HG03066 (cell line): ENCODE results near the gene CHRNB4.
"Not testable (repeated sequence)": the region's sequence is repeated elsewhere in the genome, so short reads cannot be mapped to it uniquely, and the experiment has no call there.

Source experiments
- ATAC-seq: cut with Tn5 transposase; IDR thresholded peaks from one replicate; pipeline ENCODE4 v1.9.1; 2021; ENCODE audit warnings: low read depth; ENCODE audit not compliant: unreplicated experiment

The CHRNB4 gene

DNA sequence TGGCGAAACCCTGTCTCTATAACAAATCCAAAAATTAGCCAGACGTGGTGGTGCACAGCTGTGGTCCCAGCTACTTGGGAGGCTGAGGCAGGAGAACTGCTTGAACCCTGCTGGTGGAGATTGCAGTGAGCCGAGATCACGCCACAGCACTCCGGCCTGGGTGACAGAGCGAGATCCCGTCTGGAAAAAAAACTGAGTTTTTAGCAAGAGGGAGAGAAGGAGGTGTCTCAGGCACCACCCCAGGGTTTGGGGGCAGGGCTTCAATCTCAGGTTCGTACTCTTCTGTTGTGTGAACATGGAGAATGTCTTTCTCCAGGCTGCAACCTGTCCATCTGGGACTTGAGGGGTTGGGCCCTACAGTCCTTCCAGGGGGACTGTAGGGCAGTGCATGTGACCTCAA is 22.9 kb downstream of the CHRNB4 start:
- no peak for ATAC-seq

DNA sequence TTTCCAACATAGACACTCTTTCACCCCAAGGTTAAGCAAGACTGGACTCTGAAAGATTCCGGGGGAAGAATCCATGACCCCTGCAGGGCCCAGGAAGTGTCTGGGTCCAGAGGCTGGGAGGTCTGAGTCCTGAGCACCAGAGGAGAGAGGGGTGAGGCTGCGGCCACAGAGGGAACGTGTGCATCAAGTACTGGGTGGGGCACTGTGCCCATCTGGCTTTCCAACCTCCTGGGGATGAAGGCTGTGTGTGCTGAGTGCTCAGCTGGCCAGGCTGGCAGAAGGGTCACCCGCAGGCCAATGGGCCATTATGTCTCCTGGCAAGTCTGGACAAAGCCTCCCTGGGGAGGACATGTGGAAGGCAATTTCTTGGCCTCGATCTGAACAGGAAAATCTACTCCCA is 23.5 kb downstream of the CHRNB4 start:
- ATAC-seq, result no peak

DNA sequence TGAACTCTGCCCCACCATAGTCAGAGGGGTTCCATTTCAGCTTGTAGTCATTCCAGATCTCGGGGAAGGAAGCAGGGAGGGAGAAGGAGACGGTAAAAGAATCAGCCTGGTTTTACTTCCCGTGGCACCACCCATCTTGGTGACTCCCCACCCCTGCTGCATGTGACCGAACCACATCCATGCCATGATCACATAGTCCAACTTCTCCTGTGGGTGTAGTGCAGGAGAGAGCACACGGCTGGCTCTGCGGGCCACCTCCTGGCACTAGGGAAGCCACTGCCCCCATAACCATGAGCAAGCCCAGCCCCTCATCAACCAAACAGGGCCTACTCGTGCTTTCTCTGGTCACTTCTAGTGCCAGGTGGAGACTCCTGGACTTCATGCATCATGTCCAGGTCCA is 23.9 kb downstream of the CHRNB4 start:
- no peak for ATAC-seq

DNA sequence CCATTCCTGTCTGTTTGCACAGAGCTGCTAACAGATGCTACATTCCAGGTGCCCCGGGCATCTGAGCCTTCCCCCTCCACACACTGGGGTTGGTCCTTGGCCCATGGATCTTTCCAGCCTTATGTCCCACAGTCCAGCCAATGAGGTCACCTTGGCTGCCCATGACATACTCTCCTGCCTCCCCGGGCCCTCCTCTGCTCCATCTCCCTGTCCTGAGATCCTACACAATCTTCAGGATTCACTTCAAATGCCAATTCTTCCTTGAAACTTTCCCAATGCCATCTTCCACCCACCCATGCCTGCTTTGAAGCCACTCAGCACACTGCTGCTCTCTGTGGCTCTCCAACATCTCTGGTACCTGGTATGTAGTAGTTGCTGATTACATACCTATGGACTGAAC is 24.5 kb downstream of the CHRNB4 start:
- no peak for ATAC-seq

DNA sequence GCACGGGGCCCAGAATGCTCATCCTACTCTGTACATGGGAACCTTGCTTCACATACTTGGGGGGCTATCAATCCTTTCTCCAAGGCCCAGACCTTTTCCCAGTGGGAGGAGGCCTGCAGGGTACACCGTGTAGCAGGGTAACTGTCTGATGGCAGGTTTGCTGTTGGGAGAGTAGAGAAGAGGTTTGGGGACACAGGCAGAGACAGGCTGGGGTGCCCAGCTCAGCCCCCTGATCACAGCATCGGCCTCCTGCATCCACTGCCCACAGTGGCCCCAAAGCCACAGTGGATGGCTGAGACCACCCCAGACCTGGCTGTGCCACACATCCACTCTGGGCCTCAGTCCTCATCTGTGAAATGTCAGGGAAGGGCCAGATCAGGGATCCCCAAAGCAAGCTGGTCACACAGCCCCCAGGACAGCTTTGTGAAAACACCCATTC is 25.8 kb downstream of the CHRNB4 start:
- no peak for ATAC-seq

DNA sequence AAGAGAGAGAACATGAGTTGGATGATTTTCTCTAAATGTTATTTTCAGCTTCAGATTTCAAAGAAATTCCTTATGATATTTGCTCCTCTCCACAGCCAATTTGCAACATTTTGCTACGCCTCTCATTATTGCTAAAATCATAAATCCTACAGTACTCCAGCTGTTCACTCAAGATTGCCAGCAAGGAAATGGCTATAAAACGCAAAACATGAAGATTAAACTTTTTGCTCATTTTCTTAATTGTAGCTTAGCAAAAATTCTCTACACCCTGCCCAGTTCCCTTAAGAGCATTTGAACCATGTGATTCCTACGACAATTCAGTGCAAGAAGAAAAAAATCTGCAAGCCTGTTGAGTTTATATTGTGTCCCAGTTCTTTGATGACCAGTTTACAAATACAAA is 27.0 kb downstream of the CHRNB4 start:
- ATAC-seq, result no peak

DNA sequence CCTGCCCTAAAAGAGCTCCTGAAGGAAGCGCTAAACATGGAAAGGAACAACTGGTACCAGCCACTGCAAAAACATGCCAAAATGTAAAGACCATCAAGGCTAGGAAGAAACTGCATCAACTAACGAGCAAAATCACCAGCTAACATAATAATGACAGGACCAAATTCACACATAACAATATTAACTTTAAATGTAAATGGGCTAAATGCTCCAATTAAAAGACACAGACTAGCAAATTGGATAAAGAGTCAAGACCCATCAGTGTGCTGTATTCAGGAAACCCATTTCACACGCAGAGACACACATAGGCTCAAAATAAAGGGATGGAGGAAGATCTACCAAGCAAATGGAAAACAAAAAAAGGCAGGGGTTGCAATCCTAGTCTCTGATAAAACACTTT is 31.5 kb downstream of the CHRNB4 start:
- ATAC-seq, result not testable (repeated sequence)

DNA sequence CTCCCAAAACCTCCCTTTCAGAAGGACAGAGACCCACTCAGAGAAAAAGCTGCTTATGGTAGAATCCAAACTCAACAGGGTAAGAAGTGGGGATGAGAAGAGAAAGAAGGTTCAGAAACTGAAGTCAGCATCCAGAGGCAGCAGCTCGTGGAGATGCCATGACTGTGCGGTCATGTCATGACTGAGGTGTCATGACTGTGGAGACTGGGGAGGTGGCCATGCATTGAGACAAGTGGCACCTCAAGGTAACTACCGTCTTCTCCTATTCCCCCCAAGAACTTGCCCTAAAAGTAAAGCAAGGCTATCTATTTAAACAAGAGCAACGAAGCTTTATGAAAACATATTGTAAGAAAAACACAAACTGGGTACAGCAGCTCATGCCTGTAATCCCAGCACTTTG is 35.3 kb downstream of the CHRNB4 start:
- ATAC-seq, result no peak

DNA sequence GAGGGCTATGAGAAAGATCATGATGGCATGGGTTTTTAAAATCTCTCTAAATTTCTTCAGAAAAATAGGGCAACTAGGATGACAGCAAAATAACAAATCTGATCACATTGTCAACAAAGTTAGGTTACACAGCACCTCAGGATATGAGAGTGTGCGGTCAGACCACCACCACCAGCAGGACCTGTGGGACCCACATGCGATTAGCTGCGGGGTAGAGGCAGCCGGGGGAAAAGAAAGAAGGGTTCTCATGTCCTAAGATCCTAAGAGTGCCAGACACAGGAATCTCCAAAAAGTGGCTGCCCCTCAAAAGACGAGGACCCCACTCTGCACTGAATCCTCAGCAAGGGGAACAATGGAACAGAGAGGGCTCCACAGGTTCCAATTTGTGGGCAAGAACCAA is 35.8 kb downstream of the CHRNB4 start:
- ATAC-seq, result no peak

DNA sequence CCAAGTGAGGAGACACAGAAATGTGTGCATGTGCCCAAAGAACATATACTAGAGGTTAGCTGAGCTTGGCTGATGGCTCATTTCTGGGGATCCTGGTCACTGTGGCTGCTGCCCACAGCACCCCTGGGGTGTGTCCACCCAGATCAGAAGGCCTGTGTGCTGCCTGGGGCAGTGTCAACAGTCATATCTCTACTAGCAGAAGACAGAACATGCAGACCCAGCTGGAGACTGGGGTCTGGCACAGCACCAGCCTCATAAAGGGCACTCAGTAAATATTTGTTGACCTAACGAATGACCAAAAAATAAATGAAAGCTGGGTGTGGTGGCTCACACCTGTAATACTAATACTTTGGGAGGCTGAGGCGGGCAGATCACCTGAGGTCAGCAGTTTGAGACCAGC is 36.6 kb downstream of the CHRNB4 start:
- no peak for ATAC-seq

DNA sequence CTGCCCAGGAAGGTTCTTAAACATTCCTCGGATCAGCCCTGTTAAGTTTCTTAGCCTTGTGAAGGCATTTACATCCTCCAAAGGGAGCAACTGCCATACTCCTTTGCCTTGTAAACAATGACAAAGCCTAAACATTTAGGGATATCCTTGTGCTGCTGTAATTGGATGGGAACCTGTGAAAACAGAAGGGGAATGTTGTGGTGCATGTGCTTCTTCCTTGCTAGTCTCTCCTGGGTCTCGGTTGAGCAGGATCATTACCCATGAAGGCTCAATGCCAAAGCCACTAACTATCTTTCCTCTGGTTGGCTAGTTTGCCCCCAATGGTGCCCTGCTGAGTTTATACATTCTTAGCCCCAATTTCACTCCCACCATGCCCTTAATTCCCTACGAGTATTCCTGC is 37.5 kb downstream of the CHRNB4 start:
- no peak for ATAC-seq

DNA sequence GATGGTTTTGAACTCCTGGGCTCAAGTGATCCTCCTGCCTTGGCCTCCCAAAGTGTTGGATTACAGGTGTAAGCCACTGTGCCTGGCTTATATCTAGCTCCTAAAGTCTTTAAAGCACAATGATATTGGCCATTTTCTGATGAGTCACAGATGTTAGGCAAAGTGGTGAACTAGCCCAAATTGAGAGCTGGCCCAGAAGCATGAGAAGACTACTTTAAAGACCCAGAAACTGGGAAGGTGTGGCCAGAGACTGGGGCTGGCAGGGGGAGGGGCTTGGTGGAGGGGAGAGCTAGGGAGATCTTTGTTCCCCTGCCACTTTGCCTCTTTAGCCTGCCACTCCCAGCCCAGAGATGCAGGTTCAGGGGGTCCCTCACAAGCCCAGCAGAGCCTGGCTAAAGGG is 41.8 kb downstream of the CHRNB4 start:
- ATAC-seq, result no peak

DNA sequence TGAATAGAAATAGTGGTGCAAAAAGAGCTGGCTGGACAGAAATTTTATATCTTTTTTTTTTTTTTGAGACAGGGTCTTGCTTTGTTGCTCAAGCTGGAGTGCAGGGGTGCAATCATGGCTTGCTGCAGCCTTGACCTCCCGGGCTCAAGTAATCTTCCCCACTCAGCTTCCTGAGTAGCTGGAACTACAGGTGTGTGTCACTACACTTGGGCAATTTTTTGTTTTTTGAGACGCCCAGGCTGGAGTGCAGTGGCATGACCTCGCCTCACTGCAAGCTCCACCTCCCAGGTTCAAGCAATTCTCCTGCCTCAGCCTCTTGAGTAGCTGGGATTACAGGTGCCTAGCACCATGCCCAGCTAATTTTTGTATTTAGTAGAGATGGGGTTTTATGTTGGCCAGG is 42.7 kb downstream of the CHRNB4 start:
- ATAC-seq, result no peak

DNA sequence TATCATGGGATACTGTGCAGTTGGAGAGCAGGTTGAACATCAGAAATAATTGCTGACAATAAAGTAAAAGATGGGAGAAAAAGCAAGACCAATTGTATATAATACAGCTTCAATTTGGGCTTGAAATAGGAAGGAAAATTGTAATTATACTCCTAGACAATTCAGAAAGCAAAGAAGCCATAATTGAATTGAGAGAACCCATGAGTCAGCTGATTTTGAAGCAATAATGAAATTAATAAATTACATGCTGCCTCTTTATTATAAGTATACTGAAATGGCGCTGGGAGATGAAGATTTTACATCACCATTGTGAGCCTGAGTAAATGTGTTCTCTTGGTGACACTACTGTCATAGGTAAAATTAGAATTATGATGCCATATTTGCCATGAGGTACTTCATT is 43.4 kb downstream of the CHRNB4 start:
- no peak for ATAC-seq

DNA sequence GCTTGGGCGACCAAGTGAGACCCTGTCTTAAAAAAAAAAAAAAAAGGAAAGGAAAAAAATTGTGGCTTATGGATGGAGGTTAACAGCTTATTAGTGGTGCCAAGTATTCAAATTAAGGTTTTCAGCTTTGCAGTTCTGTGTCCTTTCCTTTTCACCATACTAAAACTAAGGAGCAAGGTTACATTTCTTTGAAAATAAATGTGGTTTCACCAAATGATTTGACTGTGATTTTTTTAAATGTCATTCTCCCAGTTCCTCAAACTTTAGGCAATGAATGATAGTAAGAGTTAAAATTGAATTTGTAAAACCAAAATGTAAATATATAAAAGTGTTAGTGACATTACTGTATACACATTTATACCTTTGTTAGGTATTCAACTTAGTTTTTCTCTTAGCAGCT is 66.1 kb downstream of the CHRNB4 start:
- no peak for ATAC-seq
